ENCODE measurements around the gene CRYL1.

DNA sequence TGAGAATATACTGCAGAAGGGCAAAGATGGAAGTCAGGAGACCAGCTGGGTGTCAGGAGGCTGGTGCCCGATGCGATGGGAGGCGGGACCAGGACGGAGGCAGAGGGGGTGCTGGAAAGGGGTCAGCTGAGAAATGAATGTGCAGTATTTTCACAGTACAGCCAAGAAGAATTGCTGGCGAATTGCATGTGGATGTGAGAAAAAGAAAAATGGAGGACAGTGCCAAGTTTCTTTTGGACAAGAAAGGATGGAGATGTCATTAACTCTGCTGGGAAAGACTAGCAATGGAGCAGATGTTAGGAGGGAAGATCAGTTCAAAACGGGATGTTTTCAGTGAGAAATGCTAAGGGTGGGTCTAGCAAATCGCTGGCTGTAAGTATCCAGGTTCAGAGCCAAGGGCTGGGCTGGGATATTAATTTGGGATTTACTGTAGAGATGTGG, 7.0 kb downstream of the CRYL1 start:
- no peak for TF ChIP-seq EZH2phosphoT487 (IDR thresholded peaks at IDR 0.05; ENCODE audit: insufficient read depth, low read depth)
- TF ChIP-seq EZH2 (IDR thresholded peaks at IDR 0.05; ENCODE audit: insufficient read depth, poor library complexity, severe bottlenecking) = no peak

Measured in GM23248 (cell line).